HG03571 (cell line): ENCODE measurements around the gene CHIT1.

ENCODE experiments used
- ATAC-seq: cut with Tn5 transposase; IDR thresholded peaks from one replicate; pipeline ENCODE4 v1.9.1; 2021; ENCODE audit not compliant: unreplicated experiment

Gene CHIT1

DNA sequence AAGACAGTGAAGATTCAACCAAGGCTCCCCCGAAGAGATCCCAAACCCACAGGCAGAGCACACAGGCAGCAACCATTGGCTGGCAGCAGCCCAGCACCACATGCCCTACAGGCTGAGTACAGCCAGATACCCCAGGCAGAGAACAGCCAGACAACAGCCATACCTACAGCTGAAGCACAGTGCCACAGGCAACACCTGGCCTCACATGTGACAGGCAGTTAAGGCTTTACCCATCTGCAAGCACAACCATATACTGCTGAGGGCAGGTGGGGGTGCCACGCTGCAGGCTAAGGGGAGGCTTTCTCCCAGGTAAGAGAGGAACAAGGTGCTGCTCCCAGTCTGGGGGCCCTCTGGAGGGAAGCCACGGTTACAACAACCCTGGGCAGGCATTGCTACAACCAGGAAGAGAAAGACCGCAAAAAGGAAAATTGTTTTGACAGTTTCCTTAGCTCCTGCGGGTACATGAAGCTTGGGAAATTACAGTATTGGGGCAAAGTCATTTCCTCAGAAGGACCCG, 12.3 kb downstream of the CHIT1 start:
- no peak for ATAC-seq

GRCh38 chr1:203216274-203217138, 13.0 kb downstream of the CHIT1 start:
- no peak for ATAC-seq

DNA sequence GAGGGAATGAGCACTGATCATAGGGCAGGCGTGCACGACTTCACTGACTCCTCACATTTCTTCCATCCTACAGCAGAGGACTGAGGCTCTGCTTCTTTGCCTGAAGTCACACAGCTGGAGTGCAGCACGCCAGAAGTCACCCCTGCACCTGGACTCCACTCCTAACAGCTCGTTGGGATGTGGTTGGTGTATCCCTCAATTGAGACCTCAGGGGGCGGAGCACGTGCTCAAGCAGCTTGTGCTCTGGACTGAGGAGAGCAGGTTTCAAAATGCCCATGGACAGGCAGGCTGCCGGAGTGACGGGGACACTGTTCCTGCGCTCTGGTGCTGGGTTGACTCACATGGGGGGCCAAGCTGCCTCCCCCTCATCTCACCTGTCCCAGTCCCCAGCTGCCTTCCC, 13.9 kb downstream of the CHIT1 start:
- no peak for ATAC-seq

GRCh38 chr1:203214871-203215270, 14.6 kb downstream of the CHIT1 start:
- no peak for ATAC-seq

DNA sequence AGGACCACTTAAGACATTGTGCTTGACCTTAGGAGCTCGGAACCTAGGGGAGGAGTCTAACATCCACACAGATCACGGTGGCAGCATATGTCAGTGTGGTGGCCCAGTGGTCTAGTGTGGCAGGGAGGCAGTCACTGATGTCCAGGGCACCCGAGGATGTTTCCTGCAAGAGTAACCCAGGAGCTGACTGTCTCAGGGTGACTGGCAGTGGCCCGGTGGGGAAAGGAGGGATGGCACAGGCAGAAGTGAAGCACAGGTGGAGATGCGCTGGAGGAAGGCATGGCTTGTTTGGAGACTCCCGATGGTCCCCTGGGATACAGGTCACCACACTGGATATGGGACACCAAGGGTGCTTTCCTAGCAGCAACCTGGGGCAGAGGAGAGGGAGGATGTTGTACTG, 16.3 kb downstream of the CHIT1 start:
- ATAC-seq, result no peak

- ATAC-seq, result no peak
These were observed 17.7 kb downstream of the CHIT1 start for GRCh38 chr1:203211812-203212211.

- ATAC-seq, result no peak
These were observed 18.5 kb downstream of the CHIT1 start for GRCh38 chr1:203210988-203211387.

- ATAC-seq, result no peak
These were observed 19.1 kb downstream of the CHIT1 start for GRCh38 chr1:203210350-203210749.

- ATAC-seq, result no peak
These were observed 21.3 kb downstream of the CHIT1 start for GRCh38 chr1:203208181-203208580.

- no peak for ATAC-seq
These were observed 21.7 kb downstream of the CHIT1 start for GRCh38 chr1:203207751-203208150.

- no peak for ATAC-seq
These were observed 23.3 kb downstream of the CHIT1 start for GRCh38 chr1:203206129-203206687.

DNA sequence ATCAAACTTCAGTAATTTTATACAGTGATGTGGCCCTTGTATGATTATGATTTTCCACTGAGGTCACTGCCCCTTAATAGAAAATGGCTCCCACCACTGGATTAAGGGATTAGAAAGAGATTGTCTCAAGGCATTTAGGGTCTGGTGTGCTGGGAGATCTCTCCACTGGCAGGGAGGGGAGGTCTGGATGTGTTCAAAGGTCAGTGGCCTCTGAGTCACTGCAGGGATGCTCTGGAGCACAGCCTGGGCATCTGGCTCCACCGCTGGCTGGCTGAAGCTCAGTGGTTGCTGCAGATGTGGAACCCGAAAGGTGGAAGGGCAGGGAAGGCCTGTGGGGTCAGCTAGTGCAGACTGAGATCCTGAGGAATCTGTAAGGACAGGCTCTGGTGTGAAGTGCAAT, 24.7 kb downstream of the CHIT1 start:
- no peak for ATAC-seq

DNA sequence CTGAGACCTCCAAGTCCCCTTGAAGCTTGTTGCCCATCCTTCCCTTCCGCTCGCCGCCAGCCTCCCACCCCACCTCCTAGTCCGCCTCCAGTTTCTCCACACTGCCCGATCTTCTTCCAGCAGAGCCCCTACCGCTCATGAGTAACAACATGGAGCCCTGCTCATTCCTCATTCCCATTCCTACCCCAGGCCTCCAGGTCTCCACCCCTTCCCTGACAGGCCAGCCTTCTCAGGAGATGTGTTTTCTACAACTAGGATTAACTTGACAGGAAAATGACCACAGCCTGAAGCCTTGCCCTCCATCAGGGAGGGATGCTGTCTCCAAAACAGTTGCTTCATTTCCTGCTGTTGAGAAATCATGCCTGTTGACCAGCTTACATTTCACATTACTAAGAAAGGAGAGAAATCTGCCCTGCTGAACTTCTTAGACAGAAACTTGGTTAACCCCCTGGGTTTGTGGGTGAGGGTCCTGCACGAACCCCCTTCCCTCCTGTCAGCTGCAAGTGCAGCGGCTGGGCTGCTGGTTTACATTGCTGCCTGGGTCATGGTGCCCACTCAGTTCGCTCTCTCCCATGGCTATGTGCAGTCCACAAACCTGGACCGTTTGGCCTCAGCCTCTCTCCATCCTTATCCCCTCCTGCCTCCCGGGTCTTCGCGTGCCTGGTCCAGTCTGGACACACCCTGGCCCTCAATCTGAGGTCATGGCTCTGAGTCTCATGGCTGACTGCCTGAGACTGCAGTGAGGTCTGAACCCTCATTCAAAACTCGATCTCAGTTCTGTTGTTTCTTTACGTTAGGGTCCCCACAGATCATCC, 26.8 kb downstream of the CHIT1 start:
- no peak for ATAC-seq

DNA sequence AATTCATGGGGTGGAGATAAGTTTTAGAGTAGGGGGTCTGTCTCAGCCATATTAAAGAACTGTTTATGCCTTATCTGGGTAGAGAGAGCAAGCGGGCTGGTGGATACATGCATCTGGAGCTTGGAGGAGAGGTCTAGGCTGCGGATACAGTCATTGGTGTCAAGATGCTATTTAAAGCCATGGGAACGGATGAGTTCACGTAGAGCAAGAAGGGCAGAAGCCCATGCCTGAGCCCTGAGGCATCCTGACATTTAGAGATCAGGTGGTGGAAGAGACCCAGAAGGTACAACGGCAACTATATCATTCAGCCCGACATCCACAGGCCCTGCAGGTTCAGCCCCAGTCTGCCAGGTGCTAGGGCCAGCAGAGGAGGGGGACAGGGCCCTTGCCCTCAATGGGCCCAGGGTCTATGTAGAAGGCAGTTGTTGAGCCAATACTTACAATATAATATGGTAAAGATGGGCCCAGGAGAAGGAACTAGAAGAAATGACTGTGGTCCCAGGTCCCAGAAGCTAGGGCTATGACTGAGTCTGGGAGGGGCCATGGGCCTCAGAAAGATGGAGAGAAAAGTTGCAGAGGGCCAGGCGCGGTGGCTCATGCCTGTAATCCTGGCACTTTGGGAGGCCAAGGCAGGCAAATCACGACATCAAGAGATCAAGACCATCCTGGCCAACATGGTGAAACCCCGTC, 27.8 kb downstream of the CHIT1 start:
- ATAC-seq, result no peak

DNA sequence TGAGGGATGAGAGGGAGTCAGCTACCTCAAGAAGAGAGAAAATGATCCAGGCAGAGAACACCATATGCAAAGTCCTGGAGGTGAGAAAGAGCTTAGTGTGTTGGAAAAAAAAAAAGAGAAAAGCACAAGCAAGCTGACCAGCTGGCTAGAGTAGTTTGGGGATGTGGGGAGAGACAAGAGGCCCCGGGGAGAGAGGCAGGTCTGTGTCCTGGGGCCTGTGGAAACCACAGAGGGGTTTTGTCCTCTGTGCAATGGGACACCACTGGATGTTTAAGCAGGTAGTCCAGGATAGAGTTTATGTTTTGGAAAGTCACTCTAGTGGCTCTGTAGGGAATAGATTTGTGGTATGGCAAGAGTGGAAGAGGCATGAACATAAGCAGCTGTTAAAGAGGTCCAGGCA, 28.6 kb downstream of the CHIT1 start:
- ATAC-seq, result no peak

DNA sequence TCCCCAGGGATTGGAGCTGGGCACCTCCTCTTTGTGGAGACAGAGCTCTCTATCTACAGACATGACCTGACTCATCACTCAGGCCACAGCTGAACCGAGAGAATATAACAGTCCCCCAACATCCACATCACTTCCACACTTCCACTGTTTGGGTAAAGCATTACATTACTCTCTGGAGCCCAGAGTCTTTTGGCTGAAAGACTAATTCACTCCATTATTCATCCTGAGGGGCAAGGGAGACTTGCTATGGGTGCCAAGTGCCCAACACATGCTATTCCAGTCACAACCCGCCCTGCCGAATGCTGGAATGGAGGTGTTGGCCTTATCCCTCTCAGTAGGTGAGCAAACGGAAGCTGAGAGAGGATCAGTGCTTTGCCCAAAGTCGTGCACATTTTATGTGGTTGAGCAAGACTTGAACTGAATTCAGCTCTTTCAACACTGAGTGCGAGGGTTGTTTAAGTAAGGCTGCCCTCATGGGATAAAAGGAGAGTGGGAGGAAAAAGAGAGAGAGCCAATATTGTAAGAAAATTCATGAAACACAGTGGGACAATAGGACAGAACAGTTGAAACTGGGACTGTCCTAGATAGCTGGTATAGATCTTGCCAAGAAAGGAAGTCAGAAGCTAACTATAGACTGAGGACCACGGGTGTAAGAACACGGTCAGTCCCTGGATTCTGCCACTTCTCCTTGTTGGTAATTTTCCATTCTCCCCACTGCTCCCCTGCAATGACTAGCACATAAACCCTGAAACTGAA, 29.5 kb downstream of the CHIT1 start:
- ATAC-seq, result no peak

- no peak for ATAC-seq
These were observed 30.0 kb downstream of the CHIT1 start for GRCh38 chr1:203199481-203199815.

DNA sequence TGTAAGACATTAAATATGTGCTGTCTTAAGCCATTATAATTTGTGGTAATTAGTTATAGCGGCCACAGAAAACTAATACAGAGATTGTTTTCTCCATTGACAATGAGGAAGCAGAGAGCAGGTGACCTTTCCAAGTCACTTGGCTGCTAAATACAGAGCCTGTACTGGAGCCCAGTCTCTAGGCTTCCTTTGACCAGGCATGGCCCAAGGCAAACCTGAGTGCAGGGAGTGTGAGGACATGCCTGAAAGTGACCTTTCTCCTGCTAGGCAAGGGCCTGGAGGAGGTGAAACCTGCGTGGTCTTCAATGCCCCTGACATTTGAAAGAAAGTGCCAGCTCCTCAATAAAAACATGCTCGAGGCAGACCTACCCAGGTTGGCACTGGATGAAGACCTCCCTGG, 30.5 kb downstream of the CHIT1 start:
- no peak for ATAC-seq

DNA sequence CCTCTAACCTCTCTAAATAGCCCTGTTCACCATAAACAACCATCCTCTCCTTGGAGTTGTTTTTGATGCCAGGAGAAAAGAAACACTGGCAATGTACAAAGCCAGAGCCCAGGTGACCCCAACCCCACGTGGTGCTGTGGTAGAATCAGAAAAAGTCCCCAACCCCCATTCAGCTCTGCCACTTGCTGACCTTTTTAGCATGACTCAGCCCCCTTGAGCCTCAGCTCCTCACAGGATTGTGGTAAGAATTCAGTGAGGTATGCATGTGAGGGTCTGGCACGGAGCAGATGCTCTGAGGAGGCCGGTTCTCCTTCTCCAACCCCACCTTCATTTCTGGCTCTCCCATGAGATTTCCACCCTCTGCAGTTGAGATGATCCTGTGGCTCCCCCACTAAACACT, 31.8 kb downstream of the CHIT1 start:
- ATAC-seq, result no peak

- no peak for ATAC-seq
These were observed 33.1 kb downstream of the CHIT1 start for GRCh38 chr1:203196371-203196770.

DNA sequence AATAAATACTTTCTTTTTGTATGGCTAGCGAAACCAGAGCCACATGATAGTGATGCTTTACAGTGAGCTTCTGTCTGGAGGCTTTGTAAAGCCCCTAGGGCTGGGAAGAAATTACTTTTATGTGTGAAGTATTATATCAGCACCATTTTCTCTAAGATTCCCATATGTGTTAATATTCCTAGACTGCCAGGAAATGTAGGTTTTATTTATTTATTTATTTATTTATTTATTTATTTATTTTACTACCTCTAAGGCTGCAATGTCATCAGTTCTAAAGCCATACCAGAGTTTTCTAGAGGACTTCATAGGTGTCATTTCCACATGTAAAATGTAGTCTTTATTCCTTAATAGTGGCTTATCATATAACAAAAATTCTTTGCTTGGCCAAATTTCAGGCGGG, 38.5 kb downstream of the CHIT1 start:
- no peak for ATAC-seq
